ENCODE data around the gene HGD.

- TF ChIP-seq CTCF (CRISPR knock-in tag; IDR thresholded peaks at IDR 0.05) (no peak), SRF (IDR thresholded peaks at IDR 0.05; ENCODE audit: low read depth, low read length) (no peak), HIVEP1 (CRISPR knock-in tag; IDR thresholded peaks at IDR 0.05) (no peak), EHMT2 (IDR thresholded peaks at IDR 0.05; ENCODE audit: borderline replicate concordance, low read depth, low read length) (no peak), FOSL2 (CRISPR knock-in tag; IDR thresholded peaks at IDR 0.05) (no peak), ZNF337 (CRISPR knock-in tag; IDR thresholded peaks at IDR 0.05; ENCODE audit: borderline replicate concordance, low read depth) (no peak), ZC3H13 (CRISPR knock-in tag; IDR thresholded peaks at IDR 0.05) (no peak), DNMT1 (CRISPR knock-in tag; IDR thresholded peaks at IDR 0.05) (no peak), ZNF552 (CRISPR knock-in tag; IDR thresholded peaks at IDR 0.05; ENCODE audit: borderline replicate concordance) (no peak), YY1 (IDR thresholded peaks at IDR 0.05; ENCODE audit: insufficient read depth, insufficient replicate concordance, low read depth, low read length) (no peak), ZNF101 (CRISPR knock-in tag; IDR thresholded peaks at IDR 0.05; ENCODE audit: borderline replicate concordance, low read depth) (no peak), AGO1 (IDR thresholded peaks at IDR 0.05; ENCODE audit: low read depth, low read length, poor library complexity, severe bottlenecking) (no peak)
Observed at GRCh38 chr3:120706950-120707349, 24.9 kb upstream of the HGD start.

Data from HepG2 (cell line).